Caki2 (cell line): Measurements from ENCODE around the gene PLVAP. TPM values are rescaled to one million over a fixed set of nuclear protein-coding genes. Genes with fewer than 3 reads are reported as not detected.
A peak's percentile ranks its signal among the peaks of the same experiment; 100 is the strongest.

Source experiments
- DNase-seq: peaks from one replicate; pipeline ENCODE4 v3.0.0-alpha.2; 2015; ENCODE audit warnings: low read depth
- in situ Hi-C: cut with HindIII; loops from 2 replicates; pipeline ENCODE4 v1.10.0; 2016; ENCODE audit warnings: low sequenced_read_pairs, low pct_unique_long_range_greater_than_20kb, mixed read lengths
- total RNA-seq: library from RNA; depleted of rRNA; stranded (reverse); fragments of >200 nt; shearing (Covaris generic); gene quantifications from 2 replicates; pipeline ENCODE4 v1.2.3, GENCODE V29; 2014; ENCODE audit warnings: low replicate concordance

The PLVAP gene
- total RNA-seq, 1 experiment from 2014 or later = not detected

- no peak for DNase-seq
- in situ Hi-C loops = no loop called here
Measured at GRCh38 chr19:17404015-17404414, 26.9 kb upstream of the PLVAP start.

- in situ Hi-C loops = no loop called here
- DNase-seq = no peak
Measured at GRCh38 chr19:17402982-17403855, 26.1 kb upstream of the PLVAP start.

GRCh38 chr19:17401628-17402027, 24.5 kb upstream of the PLVAP start:
- no peak for DNase-seq
- in situ Hi-C loops = no loop called here

- in situ Hi-C loops = no loop called here
Measured at GRCh38 chr19:17398902-17399527, 21.9 kb upstream of the PLVAP start.

GRCh38 chr19:17394891-17395415, 17.8 kb upstream of the PLVAP start:
- in situ Hi-C loops = no loop called here
- peak; percentile 32 for DNase-seq

More at GRCh38 chr19:17398902-17399527, 21.9 kb upstream of the PLVAP start:
- DNase-seq = no peak

GRCh38 chr19:17393914-17394313, 16.8 kb upstream of the PLVAP start, which contains the start of gene CCDC194:
Gene CCDC194 (minus strand): TSS chr19:17394196. CDS start chr19:17394158, 38 bp downstream.
- in situ Hi-C loops = no loop called here
- DNase-seq = no peak

GRCh38 chr19:17393002-17393401, 15.9 kb upstream of the PLVAP start:
- in situ Hi-C loops = no loop called here
- DNase-seq = peak; percentile 37

GRCh38 chr19:17391371-17392151, 14.4 kb upstream of the PLVAP start:
- in situ Hi-C loops = no loop called here
- DNase-seq = no peak

GRCh38 chr19:17390665-17391370, 13.7 kb upstream of the PLVAP start:
- in situ Hi-C loops = no loop called here
- peak; percentile 89 for DNase-seq

GRCh38 chr19:17389957-17390664, 13.0 kb upstream of the PLVAP start:
- no peak for DNase-seq
- in situ Hi-C loops = no loop called here

GRCh38 chr19:17389288-17389687, 12.1 kb upstream of the PLVAP start:
- in situ Hi-C loops = no loop called here

GRCh38 chr19:17385878-17386611, 8.9 kb upstream of the PLVAP start:
- in situ Hi-C loops = no loop called here
- DNase-seq = peak; percentile 38

More at GRCh38 chr19:17389288-17389687, 12.1 kb upstream of the PLVAP start:
- DNase-seq = no peak

- in situ Hi-C loops = no loop called here
- DNase-seq = no peak
Measured at GRCh38 chr19:17380426-17381138, 3.4 kb upstream of the PLVAP start.

GRCh38 chr19:17379221-17379631, 2.1 kb upstream of the PLVAP start:
- no peak for DNase-seq
- in situ Hi-C loops = no loop called here

GRCh38 chr19:17378271-17378670, 1.1 kb upstream of the PLVAP start:
- DNase-seq = no peak
- in situ Hi-C loops = no loop called here

GRCh38 chr19:17370026-17370587, 7.0 kb downstream of the PLVAP start:
- DNase-seq = no peak
- in situ Hi-C loops = no loop called here
